Stomach (tissue), 9 donors: ENCODE measurements around the gene AKR1B1. TPM values are rescaled to one million over a fixed set of nuclear protein-coding genes. Genes with fewer than 3 reads are reported as not detected.
A peak's percentile ranks its signal among the peaks of the same experiment; 100 is the strongest.

Experiments
- DNase-seq, 2 donors: peaks; one replicate each; pipeline versions ENCODE4 v3.0.0 to v3.0.0-alpha.2; 2013 to 2019
- H3K27ac ChIP-seq, 5 donors: fragments of 200-600 bp in 4 of 5; sonication (generic) in 4 of 5; one replicate each; pipeline ENCODE4 v1.5.1; 2013 to 2019; ENCODE audit warnings: mild to moderate bottlenecking in 1 of 5, moderate library complexity in 1 of 5
- H3K27me3 ChIP-seq, 3 donors: fragments of 200-600 bp; sonication (generic); one replicate each; pipeline ENCODE4 v1.5.1; 2017 to 2019; ENCODE audit warnings: mixed run types in 1 of 3
- H3K36me3 ChIP-seq, 4 donors: fragments of 200-600 bp; sonication (generic); 1 replicate in 3 of 4; 2 replicates in 1 of 4; pipeline ENCODE4 v1.5.1; 2016 to 2019
- H3K4me1 ChIP-seq, 4 donors: fragments of 200-600 bp; sonication (generic); one replicate each; pipeline ENCODE4 v1.5.1; 2016 to 2019
- H3K4me3 ChIP-seq, 4 donors: fragments of 200-600 bp; sonication (generic) in 3 of 4; one replicate each; pipeline ENCODE4 v1.5.1; 2016 to 2019; ENCODE audit warnings: mild to moderate bottlenecking in 1 of 4
- H3K9me3 ChIP-seq, 4 donors: fragments of 200-600 bp; sonication (generic); one replicate each; pipeline ENCODE4 v1.5.1; 2016 to 2019
- CTCF ChIP-seq, 7 experiments: fragments of 450-650 bp in 4 of 7; fragments of 200-600 bp in 3 of 7; sonication (generic) in 3 of 7; IDR thresholded peaks; one replicate each; pipeline ENCODE4 v1.5.1; 2016 to 2019; ENCODE audit warnings: antibody characterized with exemption in 7 of 7, control low read depth in 2 of 7, mild to moderate bottlenecking in 1 of 7
- EP300 ChIP-seq: sonication (generic); formaldehyde crosslinking; IDR thresholded peaks from one replicate; pipeline ENCODE4 v1.6.1; 2017; ENCODE audit warnings: antibody characterized with exemption
- POLR2A ChIP-seq, 4 donors: fragments of 450-650 bp; IDR thresholded peaks; one replicate each; pipeline ENCODE4 v1.6.1; 2016; ENCODE audit warnings: antibody characterized with exemption in 4 of 4, control low read depth in 2 of 4, mild to moderate bottlenecking in 1 of 4, moderate library complexity in 1 of 4
- POLR2AphosphoS5 ChIP-seq, 3 donors: sonication (generic); formaldehyde crosslinking; IDR thresholded peaks; one replicate each; pipeline ENCODE4 v1.6.1; 2016; ENCODE audit warnings: antibody characterized with exemption in 3 of 3
- WGBS, 5 donors: extraction: QIAGEN DNeasy Blood & Tissue Kit in 3 of 5; methylation state at CpG; one replicate each; pipeline versions ENCODE4 v1.1.5 to v1.1.7; 2013 to 2018; 5-methylcytosine and 5-hydroxymethylcytosine counted together
- intact Hi-C: fragments of 100-400 bp; cut with DNase I; formaldehyde crosslinking; loops from one replicate; pipeline ENCODE4 v1.15.1; 2023; ENCODE audit warnings: low total_unique reads
- polyA plus RNA-seq, 3 donors: library from polyadenylated mRNA; stranded (reverse); fragments of 200-250 nt; gene quantifications; one replicate each; pipeline ENCODE4 v1.2.3, GENCODE V29; 2013
- total RNA-seq, 5 donors: library from RNA; depleted of rRNA; stranded (reverse); fragments of >200 nt; gene quantifications; one replicate each; pipeline versions ENCODE4 v1.1.0 to v1.2.3, GENCODE V29; 2014 to 2016
- donor health status: healthy with polysubstance abuse.
- donor health status: Bipolar disorder and iron deficiency.
- donor health status: healthy.

Gene AKR1B1
- total and polyA plus RNA-seq, 8 donors: 2.9 to 186 (median 38.5) TPM

GRCh38 chr7:134451656-134452055, 7.2 kb downstream of the AKR1B1 start:
- 81 to 93% (median 91%) methylated on average over 9 to 11 of the region's 11 CpGs for WGBS, 5 donors
- no peak for DNase-seq
- Histone ChIP-seq H3K4me1 (peaks cover 0 to 35% (median 10%) of the 10 kb centered on the region in 4 donors), H3K4me3 (no peak overlapping the region), H3K36me3 (peaks cover 37 to 61% (median 53%) of the 10 kb centered on the region in 4 donors), H3K27ac (peak overlapping the region in 1 of 5 donors; percentile 57), H3K27me3 (no peaks in the 10 kb centered on the region), H3K9me3 (no peaks in the 10 kb centered on the region)
- intact Hi-C loops: no loop called here
- TF ChIP-seq POLR2A (IDR thresholded peaks at IDR 0.05): no peak
- TF ChIP-seq EP300: no peak
- TF ChIP-seq POLR2AphosphoS5 (IDR thresholded peaks at IDR 0.05): no peak
- no peak for TF ChIP-seq CTCF (IDR thresholded peaks at IDR 0.05)

GRCh38 chr7:134450294-134451000, 8.5 kb downstream of the AKR1B1 start:
- WGBS, 5 donors: 79 to 90% (median 83%) methylated on average over 12 to 14 of the region's 14 CpGs
- DNase-seq: no peak

GRCh38 chr7:134449680-134450079, 9.2 kb downstream of the AKR1B1 start:
- no peak for TF ChIP-seq POLR2A (IDR thresholded peaks at IDR 0.05)
- no peak for TF ChIP-seq CTCF (IDR thresholded peaks at IDR 0.05)
- TF ChIP-seq EP300: no peak
- no peak for TF ChIP-seq POLR2AphosphoS5 (IDR thresholded peaks at IDR 0.05)
- intact Hi-C loops: no loop called here
- Histone ChIP-seq H3K9me3 (no peaks in the 10 kb centered on the region), H3K27ac (no peak overlapping the region), H3K4me1 (peaks cover 0 to 32% (median 10%) of the 10 kb centered on the region in 4 donors), H3K36me3 (peaks cover 48 to 71% (median 70%) of the 10 kb centered on the region in 4 donors), H3K27me3 (no peaks in the 10 kb centered on the region), H3K4me3 (no peak overlapping the region)
- no peak for DNase-seq
- WGBS, 5 donors: 61 to 74% (median 71%) methylated on average over 7 of the region's 7 CpGs

More at GRCh38 chr7:134450294-134451000, 8.5 kb downstream of the AKR1B1 start:
- Histone ChIP-seq H3K4me1 (peaks cover 0 to 35% (median 10%) of the 10 kb centered on the region in 4 donors), H3K36me3 (peaks cover 47 to 64% (median 62%) of the 10 kb centered on the region in 4 donors), H3K4me3 (no peak overlapping the region), H3K27ac (no peak overlapping the region), H3K9me3 (no peaks in the 10 kb centered on the region), H3K27me3 (no peaks in the 10 kb centered on the region)
- intact Hi-C loops: no loop called here
- no peak for TF ChIP-seq EP300
- TF ChIP-seq CTCF (IDR thresholded peaks at IDR 0.05): no peak
- no peak for TF ChIP-seq POLR2AphosphoS5 (IDR thresholded peaks at IDR 0.05)
- no peak for TF ChIP-seq POLR2A (IDR thresholded peaks at IDR 0.05)

- no peaks in the 10 kb centered on the region for H3K9me3 ChIP-seq
- WGBS, 5 donors: 82 to 89% (median 86%) methylated on average over 11 of the region's 11 CpGs
- peaks cover 59 to 82% (median 81%) of the 10 kb centered on the region in 4 donors for H3K36me3 ChIP-seq
- H3K4me1 ChIP-seq: peaks cover 0 to 21% (median 5%) of the 10 kb centered on the region in 4 donors
- DNase-seq: no peak
- H3K27ac ChIP-seq: no peak overlapping the region
- TF ChIP-seq EP300 (no peak), POLR2A (IDR thresholded peaks at IDR 0.05) (no peak), POLR2AphosphoS5 (IDR thresholded peaks at IDR 0.05) (no peak), CTCF (IDR thresholded peaks at IDR 0.05) (no peak)
- intact Hi-C loops: no loop called here
- H3K4me3 ChIP-seq: no peak overlapping the region
- no peaks in the 10 kb centered on the region for H3K27me3 ChIP-seq
These were observed 10.3 kb downstream of the AKR1B1 start for GRCh38 chr7:134448356-134449229.
